ENCODE data around the gene RPS6KA3.
"Not testable (repeated sequence)": the region's sequence is repeated elsewhere in the genome, so short reads cannot be mapped to it uniquely, and the experiment has no call there.

Gene RPS6KA3

DNA sequence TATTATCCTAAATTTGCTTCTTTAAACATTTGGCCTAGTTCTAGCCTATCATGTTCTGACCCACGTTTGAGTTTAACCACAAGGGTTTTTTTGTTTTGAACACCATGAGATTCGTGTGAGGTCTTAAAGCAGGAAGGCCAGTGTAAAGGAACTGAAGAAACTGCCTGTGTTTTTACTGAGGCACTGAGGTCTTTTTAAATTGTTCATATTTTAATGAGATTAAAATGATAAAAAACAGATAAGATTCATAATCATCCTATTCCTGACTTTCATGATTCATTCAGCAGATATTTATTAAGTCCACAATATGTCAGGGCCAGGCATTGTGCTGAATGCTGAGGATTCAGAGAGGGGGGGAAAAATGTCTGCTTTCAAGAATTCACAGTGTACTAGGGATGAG is 3.2 kb downstream of the RPS6KA3 start:
- DNase-seq = peak in 1 of 2 donors; percentile 66

- DNase-seq = no peak
Measured at GRCh38 chrX:20260885-20261284, 5.8 kb downstream of the RPS6KA3 start.

DNA sequence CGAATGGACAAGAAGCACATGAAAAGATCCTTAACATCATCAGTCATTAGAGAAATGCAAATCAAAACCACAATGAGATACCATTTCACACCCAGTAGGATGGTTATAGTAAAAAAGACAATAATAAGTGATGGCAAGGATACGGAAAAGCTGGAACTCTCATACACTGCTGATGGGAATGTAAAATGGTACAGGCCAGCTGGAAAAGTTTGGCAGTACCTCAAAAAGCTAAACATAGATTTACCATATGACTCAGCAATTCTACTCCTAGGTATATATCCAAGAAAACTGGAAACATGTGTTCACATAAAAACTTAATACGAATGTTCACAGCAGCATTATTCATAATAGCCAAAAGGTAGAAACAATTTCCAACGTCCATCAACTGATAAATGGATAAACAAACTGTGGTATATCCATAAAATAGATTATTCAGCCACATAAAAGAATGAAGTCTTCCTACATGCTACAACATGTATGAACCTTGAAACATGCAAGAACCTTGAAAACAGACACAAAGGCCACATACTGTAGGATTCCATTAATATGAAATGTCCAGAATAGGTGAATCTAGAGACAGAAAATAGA is 11.9 kb downstream of the RPS6KA3 start:
- DNase-seq = no peak

GRCh38 chrX:20253232-20253543 is 13.5 kb downstream of the RPS6KA3 start:
- no peak for DNase-seq

DNA sequence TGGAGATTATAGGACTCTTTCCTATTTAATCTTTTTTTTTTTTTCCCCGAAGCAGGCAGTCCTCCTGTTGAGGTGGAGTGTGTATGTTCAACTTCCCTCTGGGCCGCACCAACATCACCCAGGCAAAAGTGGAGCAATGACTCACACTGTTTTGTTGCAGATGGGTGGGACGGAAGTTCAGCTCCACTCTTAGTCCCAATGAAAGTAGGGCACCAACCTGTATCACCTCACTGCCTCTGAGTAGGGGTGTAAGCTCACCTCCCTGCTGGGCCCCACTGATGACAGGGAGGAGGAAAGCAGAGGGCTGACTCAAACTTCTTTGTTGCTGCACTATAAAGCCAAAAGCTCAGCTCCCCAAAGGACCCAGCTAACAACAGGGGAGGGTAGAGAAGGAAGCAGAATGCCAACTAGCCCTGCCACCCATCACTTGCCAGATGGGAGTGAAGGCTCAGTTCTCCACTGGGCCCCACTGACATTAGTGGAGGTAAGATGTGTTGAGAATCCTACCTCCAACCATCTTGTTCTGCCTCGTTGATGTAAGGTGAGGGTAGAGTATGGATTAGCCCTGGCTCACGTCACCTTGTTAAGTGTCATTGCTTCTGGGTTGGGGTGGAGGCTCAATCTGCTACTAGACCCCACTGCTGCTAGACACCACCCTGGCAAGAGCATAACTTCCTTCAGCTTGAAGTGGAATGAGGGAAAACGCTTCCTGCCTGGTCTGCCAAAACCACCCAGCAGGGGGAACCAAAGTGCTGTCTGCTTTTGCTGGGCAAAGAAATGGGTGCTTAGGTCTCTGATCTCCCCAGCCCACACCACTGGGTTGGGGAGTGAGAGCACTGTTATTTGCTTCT is 14.1 kb downstream of the RPS6KA3 start:
- peak; percentile 68 to 77 for DNase-seq

GRCh38 chrX:20251691-20252090 is 15.0 kb downstream of the RPS6KA3 start:
- no peak for DNase-seq

DNA sequence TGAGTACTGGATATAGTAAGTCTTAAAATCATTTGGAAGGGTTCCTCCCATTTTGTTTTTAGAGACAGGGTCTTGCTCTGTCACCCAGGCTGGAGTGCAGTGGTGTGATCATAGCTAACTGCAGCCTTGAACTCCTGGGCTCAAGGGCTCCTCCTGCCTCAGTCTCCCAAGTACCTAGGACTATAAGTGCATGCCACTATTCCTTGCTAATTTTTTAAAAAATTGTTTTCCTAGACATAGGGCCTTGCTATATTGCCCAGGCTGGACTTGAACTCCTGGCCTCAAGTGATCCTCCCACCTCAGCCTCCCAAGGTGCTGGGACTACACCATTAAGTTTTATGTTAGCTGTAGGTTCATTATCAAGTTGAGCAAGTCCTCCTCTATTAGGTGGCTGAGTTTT is 16.6 kb downstream of the RPS6KA3 start:
- DNase-seq = not testable (repeated sequence)

GRCh38 chrX:20248592-20249192 is 18.0 kb downstream of the RPS6KA3 start:
- no peak for DNase-seq

DNA sequence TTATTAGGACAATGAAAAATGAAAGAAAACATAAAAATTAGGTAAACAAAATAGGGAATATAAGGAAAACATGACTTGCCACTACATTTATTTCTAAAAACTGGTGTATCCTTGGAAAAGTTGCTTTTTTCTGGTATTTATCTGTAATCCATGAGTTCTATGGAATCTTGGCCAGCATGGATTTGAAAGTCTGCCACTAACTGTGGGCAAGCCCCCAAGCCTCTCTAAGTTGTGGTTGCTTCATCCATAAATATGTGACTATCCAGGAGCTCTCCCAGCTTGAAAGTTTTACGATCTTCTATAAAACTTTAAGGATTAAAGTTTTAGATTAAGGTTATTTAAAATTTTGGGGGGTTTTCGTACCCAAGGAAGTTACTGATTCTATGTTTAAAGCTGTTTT is 21.8 kb downstream of the RPS6KA3 start:
- DNase-seq = no peak

GRCh38 chrX:20240201-20240600 is 26.5 kb downstream of the RPS6KA3 start:
- DNase-seq = no peak

- no peak for DNase-seq
Measured at GRCh38 chrX:20237864-20238263, 28.8 kb downstream of the RPS6KA3 start.

GRCh38 chrX:20235755-20236154 is 31.0 kb downstream of the RPS6KA3 start:
- no peak for DNase-seq

DNA sequence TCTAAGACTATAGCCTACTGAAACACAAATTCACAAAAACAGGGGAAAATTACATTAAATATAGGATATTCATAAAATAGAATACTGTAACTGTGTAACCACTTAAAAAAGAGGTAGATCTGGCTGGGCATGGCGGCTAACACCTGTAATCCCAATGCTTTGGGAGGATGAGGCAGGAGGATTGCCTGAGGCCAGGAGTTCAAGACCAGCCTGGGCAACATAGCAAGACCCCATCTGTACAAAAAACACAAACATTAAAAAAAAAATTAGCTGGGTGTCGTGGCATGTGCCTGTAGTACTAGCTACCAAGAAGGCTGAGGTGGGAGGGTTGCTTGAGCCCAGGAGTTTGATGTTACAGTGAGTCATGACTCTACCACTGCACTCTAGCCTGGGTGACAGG is 33.4 kb downstream of the RPS6KA3 start:
- DNase-seq = no peak

GRCh38 chrX:20231598-20231997 is 35.1 kb downstream of the RPS6KA3 start:
- DNase-seq = no peak

GRCh38 chrX:20230406-20230805 is 36.3 kb downstream of the RPS6KA3 start:
- DNase-seq = no peak

DNA sequence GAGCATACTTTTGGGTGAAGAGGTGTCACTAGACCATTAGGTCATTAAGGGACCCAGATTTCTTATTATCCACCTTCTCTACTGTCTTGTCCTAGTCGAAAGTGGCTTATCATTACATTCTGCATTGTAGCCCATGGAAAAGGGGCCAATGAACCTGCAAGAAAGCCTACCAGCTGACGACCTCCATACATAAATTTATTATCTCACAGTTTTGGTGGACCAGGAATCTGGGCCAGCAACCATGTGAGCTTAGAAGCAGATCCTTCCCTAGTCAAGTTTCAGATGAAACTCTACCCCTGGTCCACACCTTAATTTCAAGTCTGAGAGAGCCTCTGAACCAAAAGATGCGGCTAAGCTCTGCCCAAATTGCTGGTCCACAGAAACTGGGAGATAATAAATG is 37.6 kb downstream of the RPS6KA3 start:
- DNase-seq = no peak

- DNase-seq = no peak
Measured at GRCh38 chrX:20228245-20228644, 38.5 kb downstream of the RPS6KA3 start.

DNA sequence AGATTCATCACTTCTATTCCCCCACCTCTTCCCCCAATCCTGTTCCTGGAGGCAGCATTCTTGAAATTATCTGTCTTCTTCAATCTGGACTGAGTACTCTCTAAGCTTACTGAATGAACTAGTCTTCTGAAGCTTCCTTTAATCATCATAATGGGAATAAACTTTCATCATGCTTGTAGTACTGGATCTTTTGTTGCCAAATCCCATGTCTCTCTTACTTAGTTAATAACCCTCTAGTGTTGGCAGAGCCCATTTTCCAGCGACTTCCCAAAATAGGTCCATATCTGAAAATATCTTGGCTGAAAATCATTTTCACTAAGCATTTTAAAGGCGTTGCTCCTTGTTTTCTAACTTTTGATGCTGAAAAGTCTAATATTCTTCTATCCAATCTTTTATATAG is 39.6 kb downstream of the RPS6KA3 start:
- no peak for DNase-seq

DNA sequence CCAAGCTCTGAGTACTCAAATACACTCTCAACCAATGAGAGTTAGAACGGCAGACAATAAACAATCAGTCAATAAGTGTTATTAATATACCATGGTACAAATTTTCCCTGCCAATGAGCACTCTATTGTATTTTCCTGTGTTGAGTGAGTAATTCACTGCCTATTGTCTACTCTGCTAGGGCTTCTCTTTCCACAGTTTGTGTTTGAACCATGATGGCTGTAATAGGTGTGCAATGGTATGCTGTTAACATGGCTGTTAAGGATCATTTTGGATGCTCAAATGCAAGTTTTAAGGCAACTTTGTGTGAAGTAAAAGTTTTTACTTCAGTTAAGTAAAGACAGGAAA is 41.2 kb downstream of the RPS6KA3 start:
- no peak for DNase-seq

- DNase-seq = no peak
Measured at GRCh38 chrX:20224814-20225487, 41.8 kb downstream of the RPS6KA3 start.

DNA sequence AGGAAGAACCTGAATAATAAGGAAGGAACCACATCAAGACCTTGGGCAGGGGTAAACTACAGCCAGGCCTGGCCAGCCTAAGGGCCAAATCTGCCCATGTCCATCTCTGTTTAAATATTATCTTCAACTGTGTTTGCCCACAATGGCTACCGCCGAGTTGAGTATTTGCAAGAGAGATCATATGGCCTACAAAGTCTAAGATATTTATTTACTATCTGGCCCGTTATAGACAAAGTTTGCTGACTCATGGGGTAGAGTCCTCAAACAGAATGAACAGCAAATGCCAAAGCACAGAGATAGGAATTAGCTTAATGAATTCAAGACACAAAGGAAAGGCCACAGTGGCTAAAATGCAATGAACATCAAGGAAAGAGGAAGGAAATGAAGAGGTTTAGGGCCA is 44.8 kb downstream of the RPS6KA3 start:
- DNase-seq = no peak

GRCh38 chrX:20218836-20219505 is 47.7 kb downstream of the RPS6KA3 start:
- DNase-seq = no peak

- no peak for DNase-seq
Measured at GRCh38 chrX:20217906-20218305, 48.8 kb downstream of the RPS6KA3 start.
